H9 (cell line): ENCODE data around the gene MALSU1. TPM values are rescaled to one million over a fixed set of nuclear protein-coding genes. Genes with fewer than 3 reads are reported as not detected.

Experiments used
- DNase-seq: peaks from one replicate; pipeline ENCODE4 v3.0.0-alpha.2; 2017
- H2AFZ ChIP-seq: one replicate; pipeline ENCODE4 v1.6.1; 2013; ENCODE audit warnings: mild to moderate bottlenecking, low read length, control low read depth, moderate library complexity
- H2AK5ac ChIP-seq: 2 replicates; pipeline ENCODE4 v1.6.1; 2013; ENCODE audit warnings: low read length, control low read depth, mixed read lengths; ENCODE audit not compliant: insufficient read length
- H2BK120ac ChIP-seq: one replicate; pipeline ENCODE4 v1.6.1; 2013; ENCODE audit warnings: low read depth, mild to moderate bottlenecking, low read length, control low read depth, inconsistent platforms; ENCODE audit not compliant: poor library complexity, severe bottlenecking
- H2BK12ac ChIP-seq: 2 replicates; pipeline ENCODE4 v1.6.1; 2013; ENCODE audit warnings: low read length, control low read depth, mixed read lengths, low read depth; ENCODE audit not compliant: insufficient read length
- H2BK15ac ChIP-seq: 2 replicates; pipeline ENCODE4 v1.6.1; 2013; ENCODE audit warnings: low read depth, low read length, control low read depth
- H2BK20ac ChIP-seq: one replicate; pipeline ENCODE4 v1.6.1; 2013; ENCODE audit warnings: low read depth, mild to moderate bottlenecking, low read length, control low read depth, inconsistent platforms; ENCODE audit not compliant: poor library complexity, severe bottlenecking
- H2BK5ac ChIP-seq: 2 replicates; pipeline ENCODE4 v1.6.1; 2013; ENCODE audit warnings: low read length, control low read depth, mixed read lengths; ENCODE audit not compliant: insufficient read length
- H3K14ac ChIP-seq: 2 replicates; pipeline ENCODE4 v1.6.1; 2013; ENCODE audit warnings: low read length, control low read depth; ENCODE audit not compliant: insufficient read depth
- H3K18ac ChIP-seq: 2 replicates; pipeline ENCODE4 v1.6.1; 2013; ENCODE audit warnings: low read depth, mild to moderate bottlenecking, mixed read lengths, low read length, control low read depth; ENCODE audit not compliant: insufficient read length
- H3K23ac ChIP-seq: 2 replicates; pipeline ENCODE4 v1.6.1; 2013; ENCODE audit warnings: low read length, control low read depth, mixed read lengths, low read depth; ENCODE audit not compliant: insufficient read length
- H3K23me2 ChIP-seq: 2 replicates; pipeline ENCODE4 v1.6.1; 2013; ENCODE audit warnings: low read depth, mild to moderate bottlenecking, mixed read lengths, low read length, control low read depth; ENCODE audit not compliant: insufficient read length, poor library complexity, severe bottlenecking
- H3K27ac ChIP-seq: 2 replicates; pipeline ENCODE4 v1.5.1; 2013; ENCODE audit warnings: low read length, control low read depth, mixed read lengths, low read depth; ENCODE audit not compliant: insufficient read length
- H3K27me3 ChIP-seq: 2 replicates; pipeline ENCODE4 v1.6.1; 2013; ENCODE audit warnings: low read length, control low read depth, inconsistent platforms; ENCODE audit not compliant: insufficient read depth
- H3K4ac ChIP-seq: 2 replicates; pipeline ENCODE4 v1.6.1; 2013; ENCODE audit warnings: low read depth, mild to moderate bottlenecking, control low read depth, inconsistent platforms, low read length, moderate library complexity
- H3K4me1 ChIP-seq: 2 replicates; pipeline ENCODE4 v1.6.1; 2013; ENCODE audit warnings: low read length, control low read depth, inconsistent platforms; ENCODE audit not compliant: insufficient read depth
- H3K4me2 ChIP-seq: 2 replicates; pipeline ENCODE4 v1.6.1; 2013; ENCODE audit warnings: low read length, control low read depth, mixed read lengths; ENCODE audit not compliant: insufficient read length, insufficient read depth
- H3K56ac ChIP-seq: 2 replicates; pipeline ENCODE4 v1.6.1; 2013; ENCODE audit warnings: low read depth, mild to moderate bottlenecking, mixed read lengths, low read length, control low read depth; ENCODE audit not compliant: insufficient read length
- H3K79me1 ChIP-seq: 2 replicates; pipeline ENCODE4 v1.6.1; 2013; ENCODE audit warnings: low read depth, mild to moderate bottlenecking, moderate library complexity, low read length, control low read depth, inconsistent platforms; ENCODE audit not compliant: insufficient read depth, poor library complexity, severe bottlenecking
- H3K79me2 ChIP-seq: 2 replicates; pipeline ENCODE4 v1.6.1; 2013; ENCODE audit warnings: low read length, control low read depth, inconsistent platforms; ENCODE audit not compliant: insufficient read depth
- H3K9ac ChIP-seq: 2 replicates; pipeline ENCODE4 v1.6.1; 2013; ENCODE audit warnings: low read length, control low read depth, mixed read lengths; ENCODE audit not compliant: insufficient read length; ENCODE audit errors: extremely low read depth
- H3K9me3 ChIP-seq: one replicate; pipeline ENCODE4 v1.6.1; 2013; ENCODE audit warnings: low read depth, low read length, inconsistent platforms; ENCODE audit not compliant: control insufficient read depth
- H3T11ph ChIP-seq: one replicate; pipeline ENCODE4 v1.6.1; 2013; ENCODE audit warnings: mild to moderate bottlenecking, low read length, control low read depth, inconsistent platforms
- H4K20me1 ChIP-seq: one replicate; pipeline ENCODE4 v1.6.1; 2013; ENCODE audit not compliant: control insufficient read depth, insufficient read length, insufficient read depth
- H4K5ac ChIP-seq: 2 replicates; pipeline ENCODE4 v1.6.1; 2013; ENCODE audit warnings: low read depth, mild to moderate bottlenecking, mixed read lengths, low read length, control low read depth; ENCODE audit not compliant: insufficient read length
- H4K8ac ChIP-seq: replicated peaks from 2 replicates; pipeline ENCODE4 v1.6.1; 2013; ENCODE audit warnings: low read length, control low read depth, mixed read lengths, low read depth; ENCODE audit not compliant: insufficient read length
- H4K91ac ChIP-seq: 2 replicates; pipeline ENCODE4 v1.6.1; 2013; ENCODE audit warnings: low read depth, mild to moderate bottlenecking, moderate library complexity, mixed read lengths, low read length, control low read depth; ENCODE audit not compliant: insufficient read length
- H3K27ac Mint-ChIP-seq, 3 experiments: 2 replicates in 2 of 3; 3 replicates in 1 of 3; pipeline ENCODE4 v1.8.0; 2020 to 2021; ENCODE audit warnings: mixed read lengths in 3 of 3, mild to moderate bottlenecking in 1 of 3, moderate library complexity in 1 of 3
- H3K27me3 Mint-ChIP-seq: 2 replicates; pipeline ENCODE4 v1.8.0; 2021; ENCODE audit warnings: low read depth, mild to moderate bottlenecking, moderate library complexity, mixed read lengths
- H3K36me3 Mint-ChIP-seq, 3 experiments: 2 replicates in 2 of 3; 3 replicates in 1 of 3; pipeline ENCODE4 v1.8.0; 2020 to 2021; ENCODE audit warnings: low read depth in 3 of 3, mixed read lengths in 3 of 3; ENCODE audit not compliant: insufficient read depth in 1 of 3
- H3K4me1 Mint-ChIP-seq, 2 experiments: 2 replicates each; pipeline ENCODE4 v1.8.0; 2020; ENCODE audit warnings: mixed read lengths in 2 of 2
- H3K4me3 Mint-ChIP-seq, 2 experiments: 2 replicates in 1 of 2; 3 replicates in 1 of 2; pipeline ENCODE4 v1.8.0; 2020 to 2021; ENCODE audit warnings: mild to moderate bottlenecking in 2 of 2, mixed read lengths in 2 of 2, moderate library complexity in 1 of 2
- H3K9me3 Mint-ChIP-seq, 2 experiments: 2 replicates in 1 of 2; 3 replicates in 1 of 2; pipeline ENCODE4 v1.8.0; 2020; ENCODE audit warnings: mild to moderate bottlenecking in 2 of 2, mixed read lengths in 2 of 2, moderate library complexity in 1 of 2
- CTCF ChIP-seq: fragments of 200-600 bp; sonication (generic); conservative IDR thresholded peaks from 3 replicates; pipeline ENCODE4 v1.8.0; 2021; ENCODE audit warnings: antibody characterized with exemption, mild to moderate bottlenecking
- WGBS: extraction: QIAGEN DNeasy Blood & Tissue Kit; methylation state at CpG from one replicate; pipeline ENCODE4 v1.1.7; 2013; ENCODE audit warnings: missing lambda C conversion rate, low lambda C conversion rate, mixed read lengths; ENCODE audit not compliant: insufficient read length; ENCODE audit errors: extremely low coverage; 5-methylcytosine and 5-hydroxymethylcytosine counted together
- total RNA-seq: library from RNA; stranded (reverse); gene quantifications from 2 replicates; pipeline ENCODE4 v1.2.1, GENCODE V29; 2021

Gene MALSU1
- total RNA-seq, 1 experiment from 2014 or later: 83.4 TPM

DNA sequence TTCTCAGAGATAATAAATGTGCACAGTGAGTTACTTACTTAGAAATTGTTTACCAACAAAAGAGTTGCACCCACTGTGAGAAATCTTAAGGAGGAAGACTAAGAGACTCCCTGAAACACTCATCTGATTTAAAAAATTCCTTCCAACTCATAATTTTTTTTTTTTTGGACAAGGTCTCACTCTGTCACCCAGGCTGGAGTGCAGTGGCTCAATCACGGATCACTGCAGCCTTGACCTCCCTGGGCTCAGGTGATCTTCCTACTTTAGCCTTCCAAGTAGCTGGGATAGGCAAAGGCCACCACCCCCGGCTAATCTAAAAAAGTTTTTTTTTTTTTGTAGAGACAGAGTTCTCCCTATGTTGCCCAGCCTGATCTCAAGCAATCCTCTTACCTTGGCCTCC lies 36.0 kb downstream of the MALSU1 start:
- H3K4me1 ChIP-seq: no peaks in the 10 kb centered on the region
- Mint-ChIP-seq H3K4me1 (peaks cover 0 to 3% of the 10 kb centered on the region in 2 experiments; a peak in 1 of 4 replicates), H3K27ac (peak overlapping the region in 1 of 3 experiments; percentile 44; a peak in 1 of 7 replicates), H3K9me3 (no peaks in the 10 kb centered on the region), H3K36me3 (peaks cover 65 to 98% (median 96%) of the 10 kb centered on the region in 3 experiments), H3K27me3 (no peaks in the 10 kb centered on the region), H3K4me3 (no peak overlapping the region)
- no peak overlapping the region for H4K5ac ChIP-seq
- H3T11ph ChIP-seq: no peak overlapping the region
- H3K23ac ChIP-seq: no peak overlapping the region
- no peak overlapping the region for H2BK12ac ChIP-seq
- H2BK15ac ChIP-seq: no peak overlapping the region
- H2BK5ac ChIP-seq: no peak overlapping the region
- H3K4me2 ChIP-seq: no peak overlapping the region
- H2BK120ac ChIP-seq: no peak overlapping the region
- H2AFZ ChIP-seq: no peak overlapping the region
- H4K91ac ChIP-seq: no peak overlapping the region
- no peak overlapping the region for H3K9ac ChIP-seq
- H4K8ac ChIP-seq: no peak overlapping the region
- H3K27me3 ChIP-seq: no peaks in the 10 kb centered on the region
- no peak overlapping the region for H2AK5ac ChIP-seq
- H3K4ac ChIP-seq: no peak overlapping the region
- H3K27ac ChIP-seq: no peak overlapping the region
- DNase-seq: no peak
- no peak overlapping the region for H3K56ac ChIP-seq
- no peaks in the 10 kb centered on the region for H3K79me1 ChIP-seq
- H3K9me3 ChIP-seq: no peaks in the 10 kb centered on the region
- no peak overlapping the region for H2BK20ac ChIP-seq
- no peaks in the 10 kb centered on the region for H3K23me2 ChIP-seq
- no peak overlapping the region for H3K18ac ChIP-seq
- no peak overlapping the region for H3K14ac ChIP-seq
- no peaks in the 10 kb centered on the region for H3K79me2 ChIP-seq
- WGBS: no CpG with 5 or more reads among the region's 2 CpGs
- no peaks in the 10 kb centered on the region for H4K20me1 ChIP-seq
- no peak for TF ChIP-seq CTCF
